Mesendoderm (in vitro differentiated cells): ENCODE results near the gene SDR9C7.

ENCODE experiments used
- DNase-seq: peaks from one replicate; pipeline ENCODE4 v3.0.0; 2013
- H2AK5ac ChIP-seq: 2 replicates; pipeline ENCODE4 v1.6.1; 2013; ENCODE audit warnings: low read length, inconsistent platforms
- H2BK120ac ChIP-seq: 2 replicates; pipeline ENCODE4 v1.6.1; 2013; ENCODE audit warnings: low read depth, mild to moderate bottlenecking, low read length, moderate library complexity, mixed read lengths
- H2BK15ac ChIP-seq: replicated peaks from 2 replicates; pipeline ENCODE4 v1.6.1; 2013; ENCODE audit warnings: low read depth, mild to moderate bottlenecking, moderate library complexity
- H2BK5ac ChIP-seq: 2 replicates; pipeline ENCODE4 v1.6.1; 2013; ENCODE audit warnings: low read length, inconsistent platforms
- H3K18ac ChIP-seq: 2 replicates; pipeline ENCODE4 v1.6.1; 2013; ENCODE audit warnings: mild to moderate bottlenecking, low read length, mixed read lengths
- H3K23ac ChIP-seq: one replicate; pipeline ENCODE4 v1.6.1; 2013; ENCODE audit warnings: low read length
- H3K27ac ChIP-seq: 2 replicates; pipeline ENCODE4 v1.5.1; 2013; ENCODE audit warnings: low read depth, mild to moderate bottlenecking, inconsistent platforms, low read length, moderate library complexity
- H3K27me3 ChIP-seq: 2 replicates; pipeline ENCODE4 v1.6.1; 2013; ENCODE audit warnings: low read length, control low read depth, mild to moderate bottlenecking, inconsistent platforms; ENCODE audit not compliant: insufficient read depth, poor library complexity
- H3K36me3 ChIP-seq: 2 replicates; pipeline ENCODE4 v1.6.1; 2013; ENCODE audit warnings: low read length, inconsistent platforms; ENCODE audit not compliant: control insufficient read depth, insufficient read depth
- H3K4ac ChIP-seq: one replicate; pipeline ENCODE4 v1.6.1; 2013; ENCODE audit warnings: low read depth, mild to moderate bottlenecking, low read length, moderate library complexity
- H3K4me1 ChIP-seq: 2 replicates; pipeline ENCODE4 v1.6.1; 2013; ENCODE audit warnings: low read depth, low read length, inconsistent platforms; ENCODE audit not compliant: control insufficient read depth
- H3K4me2 ChIP-seq: 2 replicates; pipeline ENCODE4 v1.6.1; 2013; ENCODE audit warnings: low read length
- H3K4me3 ChIP-seq: 2 replicates; pipeline ENCODE4 v1.5.1; 2013; ENCODE audit warnings: mild to moderate bottlenecking, low read length
- H3K56ac ChIP-seq: one replicate; pipeline ENCODE4 v1.6.1; 2013; ENCODE audit warnings: low read length
- H3K79me1 ChIP-seq: 2 replicates; pipeline ENCODE4 v1.6.1; 2013; ENCODE audit warnings: low read length, inconsistent platforms
- H3K79me2 ChIP-seq: 2 replicates; pipeline ENCODE4 v1.6.1; 2013; ENCODE audit warnings: mild to moderate bottlenecking, low read length; ENCODE audit not compliant: control insufficient read depth, insufficient read depth
- H3K9ac ChIP-seq: 2 replicates; pipeline ENCODE4 v1.6.1; 2013; ENCODE audit warnings: low read length, inconsistent platforms
- H4K5ac ChIP-seq: one replicate; pipeline ENCODE4 v1.6.1; 2013; ENCODE audit warnings: low read length
- H4K8ac ChIP-seq: one replicate; pipeline ENCODE4 v1.6.1; 2013; ENCODE audit warnings: low read depth, mild to moderate bottlenecking, control low read depth, low read length, moderate library complexity
- WGBS: extraction: QIAGEN DNeasy Blood & Tissue Kit; methylation state at CpG from one replicate; pipeline ENCODE4 v1.1.7; 2013; ENCODE audit warnings: low lambda C conversion rate, missing lambda C conversion rate; ENCODE audit not compliant: insufficient coverage; ENCODE audit errors: extremely low coverage; 5-methylcytosine and 5-hydroxymethylcytosine counted together

Gene SDR9C7

DNA sequence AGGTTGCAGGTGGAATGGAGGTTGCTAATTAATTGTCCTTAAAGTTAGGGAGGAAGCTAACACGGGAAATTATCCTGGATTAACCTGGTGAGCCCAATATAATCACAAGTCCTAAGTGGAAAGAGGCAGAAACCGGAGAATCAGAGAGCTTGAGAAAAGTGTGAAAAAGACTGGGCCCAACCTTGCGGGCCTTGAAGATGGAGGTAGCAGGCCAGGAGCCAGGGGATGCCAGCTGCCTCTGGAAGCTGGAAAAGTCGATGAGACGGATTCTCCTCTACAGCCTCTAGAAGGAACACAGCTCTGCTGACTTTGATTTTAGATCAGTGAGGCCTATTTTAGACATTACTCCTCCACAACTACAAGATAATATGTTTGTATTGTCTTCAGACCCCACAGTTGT, 2.1 kb downstream of the SDR9C7 start:
- Histone ChIP-seq H3K4me2 (no peak overlapping the region), H3K79me2 (no peaks in the 10 kb centered on the region), H3K4me3 (no peak overlapping the region), H3K4me1 (peaks cover 4% of the 10 kb centered on the region), H2BK15ac (no peak overlapping the region), H3K36me3 (no peaks in the 10 kb centered on the region), H3K4ac (no peak overlapping the region), H3K79me1 (no peaks in the 10 kb centered on the region), H3K27ac (no peak overlapping the region), H2BK120ac (no peak overlapping the region), H2BK5ac (no peak overlapping the region), H3K27me3 (no peaks in the 10 kb centered on the region), H4K8ac (peak overlapping the region; percentile 3), H3K56ac (no peak overlapping the region), H3K9ac (no peak overlapping the region), H4K5ac (no peak overlapping the region), H3K23ac (no peak overlapping the region), H3K18ac (no peak overlapping the region), H2AK5ac (no peak overlapping the region)
- no CpG with 5 or more reads among the region's 5 CpGs for WGBS
- DNase-seq, result peak; percentile 6

DNA sequence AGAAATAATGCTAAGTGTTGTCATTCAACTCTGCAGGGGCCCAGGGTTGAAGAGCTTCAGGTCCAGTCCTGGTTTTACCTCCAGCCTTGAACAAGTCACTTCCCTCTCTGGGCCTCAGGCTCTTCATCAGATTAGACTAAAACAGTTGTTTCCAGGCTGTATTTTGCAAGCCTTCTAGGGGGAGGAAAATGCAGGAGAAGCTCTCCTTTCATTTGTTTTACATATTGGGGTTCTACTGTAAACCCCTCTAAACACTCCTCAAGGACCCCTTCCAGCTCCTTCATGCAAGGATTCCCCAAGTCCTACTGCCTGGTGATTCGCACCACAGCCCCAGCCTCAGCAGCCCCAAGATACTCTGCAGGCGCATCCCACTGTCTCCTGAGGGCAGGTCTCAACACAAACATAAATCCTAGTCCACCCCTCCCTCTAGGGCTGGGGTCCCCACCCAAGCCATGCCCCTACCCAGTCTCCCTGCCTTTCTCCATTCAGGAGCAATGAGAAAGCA, 2.7 kb downstream of the SDR9C7 start:
- no peak overlapping the region for H3K4ac ChIP-seq
- no peak overlapping the region for H3K4me3 ChIP-seq
- no peaks in the 10 kb centered on the region for H3K79me1 ChIP-seq
- H3K4me2 ChIP-seq, result no peak overlapping the region
- peaks cover 4% of the 10 kb centered on the region for H3K4me1 ChIP-seq
- no peak overlapping the region for H4K5ac ChIP-seq
- peak; percentile 82 for DNase-seq
- H3K36me3 ChIP-seq, result no peaks in the 10 kb centered on the region
- no CpG with 5 or more reads among the region's 2 CpGs for WGBS
- peak overlapping the region; percentile 3 for H4K8ac ChIP-seq
- no peak overlapping the region for H3K23ac ChIP-seq
- no peaks in the 10 kb centered on the region for H3K79me2 ChIP-seq
- H3K18ac ChIP-seq, result peak overlapping the region; percentile 46
- no peak overlapping the region for H2BK15ac ChIP-seq
- no peak overlapping the region for H2AK5ac ChIP-seq
- no peak overlapping the region for H2BK5ac ChIP-seq
- no peak overlapping the region for H3K9ac ChIP-seq
- peak overlapping the region; percentile 71 for H3K56ac ChIP-seq
- no peaks in the 10 kb centered on the region for H3K27me3 ChIP-seq
- no peak overlapping the region for H2BK120ac ChIP-seq
- H3K27ac ChIP-seq, result no peak overlapping the region

GRCh38 chr12:56930241-56930640, 4.0 kb downstream of the SDR9C7 start:
- Histone ChIP-seq H2AK5ac (no peak overlapping the region), H4K8ac (no peak overlapping the region), H3K36me3 (no peaks in the 10 kb centered on the region), H3K18ac (no peak overlapping the region), H2BK120ac (no peak overlapping the region), H3K4ac (no peak overlapping the region), H3K27ac (no peak overlapping the region), H2BK5ac (no peak overlapping the region), H2BK15ac (no peak overlapping the region), H3K9ac (no peak overlapping the region), H4K5ac (no peak overlapping the region), H3K27me3 (no peaks in the 10 kb centered on the region), H3K79me2 (no peaks in the 10 kb centered on the region), H3K4me3 (no peak overlapping the region), H3K4me1 (peaks cover 4% of the 10 kb centered on the region), H3K4me2 (no peak overlapping the region), H3K23ac (no peak overlapping the region), H3K56ac (no peak overlapping the region), H3K79me1 (no peaks in the 10 kb centered on the region)
- DNase-seq, result no peak
- WGBS, result no CpG with 5 or more reads among the region's 8 CpGs

DNA sequence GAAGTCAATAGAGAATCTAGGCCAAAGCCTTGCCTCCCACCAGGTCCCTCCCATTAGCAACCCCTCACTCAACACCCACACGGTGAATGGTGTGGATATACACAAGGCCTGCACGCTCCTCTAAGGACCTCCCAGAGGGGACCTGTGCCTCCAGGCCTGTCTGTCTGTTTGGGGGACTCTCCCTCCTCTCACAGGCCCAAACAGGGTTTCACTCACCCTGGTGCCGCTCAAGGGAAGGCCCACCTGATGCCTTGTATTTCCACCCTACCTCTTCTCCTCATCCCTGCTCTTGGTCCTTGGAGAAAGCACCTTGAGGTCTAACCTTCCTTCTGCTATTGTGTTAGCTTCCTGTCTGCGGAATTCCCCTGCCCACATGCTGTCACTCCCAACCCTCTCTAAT, 4.4 kb downstream of the SDR9C7 start:
- Histone ChIP-seq H3K79me1 (no peaks in the 10 kb centered on the region), H3K27ac (no peak overlapping the region), H3K36me3 (no peaks in the 10 kb centered on the region), H2AK5ac (no peak overlapping the region), H3K4ac (no peak overlapping the region), H4K5ac (no peak overlapping the region), H3K56ac (no peak overlapping the region), H2BK5ac (no peak overlapping the region), H3K79me2 (no peaks in the 10 kb centered on the region), H2BK15ac (no peak overlapping the region), H3K18ac (no peak overlapping the region), H3K27me3 (no peaks in the 10 kb centered on the region), H2BK120ac (no peak overlapping the region), H3K4me1 (peaks cover 4% of the 10 kb centered on the region), H3K4me3 (no peak overlapping the region), H3K4me2 (no peak overlapping the region), H3K23ac (no peak overlapping the region), H4K8ac (no peak overlapping the region), H3K9ac (no peak overlapping the region)
- no CpG with 5 or more reads among the region's 4 CpGs for WGBS
- DNase-seq, result no peak

DNA sequence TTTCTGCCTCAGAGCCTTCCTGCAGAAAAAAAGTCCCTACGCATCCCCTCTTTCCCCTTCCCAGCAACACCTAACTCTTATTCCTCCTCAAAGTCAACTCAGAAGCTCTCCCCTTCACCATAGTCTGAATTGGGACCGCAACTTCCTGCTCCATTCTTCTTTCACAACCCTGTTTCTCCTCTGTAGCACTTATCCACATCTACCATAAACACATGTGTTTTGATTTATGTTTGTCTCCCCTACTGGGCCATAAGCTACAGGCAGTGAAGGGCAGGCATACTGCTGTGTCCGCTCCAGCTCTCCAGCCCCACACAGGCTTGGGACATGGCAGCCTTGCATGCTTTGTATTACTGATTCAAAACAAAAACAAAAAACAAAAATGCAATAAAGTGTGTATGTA, 5.9 kb downstream of the SDR9C7 start:
- H3K9ac ChIP-seq, result no peak overlapping the region
- no peak overlapping the region for H4K5ac ChIP-seq
- H3K23ac ChIP-seq, result no peak overlapping the region
- H3K4ac ChIP-seq, result no peak overlapping the region
- no peak overlapping the region for H2AK5ac ChIP-seq
- H2BK120ac ChIP-seq, result no peak overlapping the region
- peaks cover 4% of the 10 kb centered on the region for H3K4me1 ChIP-seq
- no peak for DNase-seq
- no peaks in the 10 kb centered on the region for H3K36me3 ChIP-seq
- no peak overlapping the region for H2BK5ac ChIP-seq
- no peak overlapping the region for H4K8ac ChIP-seq
- H2BK15ac ChIP-seq, result no peak overlapping the region
- H3K4me3 ChIP-seq, result no peak overlapping the region
- no peak overlapping the region for H3K56ac ChIP-seq
- no peaks in the 10 kb centered on the region for H3K79me2 ChIP-seq
- H3K27me3 ChIP-seq, result no peaks in the 10 kb centered on the region
- no peaks in the 10 kb centered on the region for H3K79me1 ChIP-seq
- no peak overlapping the region for H3K18ac ChIP-seq
- H3K27ac ChIP-seq, result no peak overlapping the region
- H3K4me2 ChIP-seq, result no peak overlapping the region
- no CpG with 5 or more reads among the region's 3 CpGs for WGBS

GRCh38 chr12:56927281-56927680, 6.9 kb downstream of the SDR9C7 start:
- H2AK5ac ChIP-seq, result no peak overlapping the region
- no peak overlapping the region for H4K8ac ChIP-seq
- H2BK120ac ChIP-seq, result no peak overlapping the region
- no peak overlapping the region for H3K4ac ChIP-seq
- H3K4me3 ChIP-seq, result no peak overlapping the region
- H4K5ac ChIP-seq, result no peak overlapping the region
- no peaks in the 10 kb centered on the region for H3K79me2 ChIP-seq
- no peak overlapping the region for H2BK15ac ChIP-seq
- H3K27ac ChIP-seq, result no peak overlapping the region
- no peaks in the 10 kb centered on the region for H3K36me3 ChIP-seq
- no peak overlapping the region for H2BK5ac ChIP-seq
- H3K27me3 ChIP-seq, result no peaks in the 10 kb centered on the region
- H3K9ac ChIP-seq, result no peak overlapping the region
- peaks cover 4% of the 10 kb centered on the region for H3K4me1 ChIP-seq
- no peak overlapping the region for H3K18ac ChIP-seq
- H3K23ac ChIP-seq, result no peak overlapping the region
- DNase-seq, result no peak
- H3K56ac ChIP-seq, result no peak overlapping the region
- no peaks in the 10 kb centered on the region for H3K79me1 ChIP-seq
- WGBS, result no CpG with 5 or more reads among the region's 4 CpGs
- no peak overlapping the region for H3K4me2 ChIP-seq
